GM12892 (cell line): ENCODE results near the gene RNF225.

ENCODE experiments used
- POLR2A ChIP-seq: IDR thresholded peaks from 2 replicates; pipeline ENCODE4 v1.6.1; 2011; ENCODE audit warnings: low read depth, low read length, control low read depth
- POLR2AphosphoS5 ChIP-seq: IDR thresholded peaks from 2 replicates; pipeline ENCODE4 v1.6.1; 2011; ENCODE audit warnings: low read depth, low read length, control low read depth
- TAF1 ChIP-seq: IDR thresholded peaks from 2 replicates; pipeline ENCODE4 v1.6.1; 2011; ENCODE audit warnings: low read depth, mild to moderate bottlenecking, control low read depth, low read length, borderline replicate concordance

DNA sequence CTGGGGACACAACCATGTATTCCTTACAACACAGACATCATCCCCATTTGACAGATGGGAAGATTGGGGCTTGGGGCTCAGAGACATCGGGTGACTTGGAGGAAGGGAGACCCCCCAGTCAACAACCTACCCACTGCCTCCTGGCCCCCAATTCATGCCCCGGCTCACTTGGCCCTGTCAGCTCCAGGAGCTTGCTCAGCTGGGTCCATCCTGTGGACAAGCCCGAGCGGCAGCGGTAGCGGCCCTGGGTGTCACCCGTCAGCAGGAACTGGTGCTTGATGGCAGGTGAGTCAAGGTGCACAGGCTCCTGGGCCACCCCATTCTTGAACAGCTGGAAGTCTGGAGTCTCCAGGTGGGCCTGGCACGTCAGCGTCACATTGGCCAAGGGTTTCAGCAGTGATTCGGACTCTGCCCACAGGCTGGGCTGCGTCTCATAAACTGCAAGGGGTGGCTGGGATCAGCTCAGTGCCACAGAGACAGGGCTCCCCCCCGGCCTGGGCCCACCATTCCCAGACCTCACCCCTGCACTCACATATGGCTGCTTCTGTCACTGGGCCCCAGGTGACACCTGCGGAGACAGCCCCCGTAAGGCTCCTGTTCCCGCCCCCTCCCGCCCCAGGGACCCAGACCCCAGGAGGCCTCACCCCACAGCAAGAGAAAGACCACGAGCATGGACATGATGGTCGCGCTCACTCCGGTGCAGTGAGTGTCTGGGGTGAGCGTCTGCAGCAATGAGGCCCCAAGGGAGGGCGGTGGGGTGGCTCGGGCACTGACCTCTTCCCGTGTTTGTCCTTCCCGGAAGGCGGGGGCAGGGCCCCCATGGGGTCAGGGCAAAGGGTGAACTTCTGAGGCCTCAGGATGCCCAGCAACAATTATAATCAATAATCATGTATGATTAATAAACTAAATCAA is 42.4 kb upstream of the RNF225 start, which contains the start of gene A1BG:
- TF ChIP-seq POLR2A (no peak), POLR2AphosphoS5 (no peak), TAF1 (no peak)
